HepG2 (cell line): ENCODE measurements around the gene RAMP3. TPM values are rescaled to one million over a fixed set of nuclear protein-coding genes. Genes with fewer than 3 reads are reported as not detected.

ENCODE experiments used
- ATAC-seq: fragments of 200-7000 bp; cut with Tn5 transposase; 3 replicates; pipeline ENCODE4 v1.9.1; 2020; ENCODE audit warnings: mild to moderate bottlenecking, moderate library complexity
- BruUV-seq: library from RNA; stranded (reverse); fragments of 400-500 nt; replicated peaks from 2 replicates; lab custom pipeline; 2021; lab: Mats Ljungman, UMichigan
- CTCF ChIA-PET: fragments of 300-600 bp; formaldehyde crosslinking; extraction: SDS; loops from one replicate; lab custom pipeline; 2021; ENCODE audit warnings: low total read pairs, inconsistent platforms, low intra/inter-chr PET ratio; lab: Yijun Ruan, JAX
- POLR2A ChIA-PET: fragments of 350-600 bp; sonication (Branson Sonifier 250); formaldehyde crosslinking; loops from one replicate; lab custom pipeline; 2020; ENCODE audit warnings: antibody characterized with exemption, inconsistent platforms; lab: Yijun Ruan, JAX
- DNase-seq: peaks from one replicate; pipeline ENCODE4 v3.0.0-alpha.2; 2015; ENCODE audit warnings: low spot score
- FAIRE-seq: peaks from 3 replicates; lab custom pipeline; 2011; peaks lifted over from hg19 to GRCh38; lab: Jason Lieb, UNC
- H2AFZ ChIP-seq: one replicate; pipeline ENCODE4 v1.6.1; 2011; ENCODE audit warnings: low read length, inconsistent platforms
- H3K27ac ChIP-seq: fragments of 300-600 bp; 3 replicates; pipeline ENCODE4 v1.8.0; 2011; ENCODE audit warnings: mixed run types, mild to moderate bottlenecking, mixed read lengths, low read length, inconsistent platforms; ENCODE audit not compliant: insufficient read depth; ENCODE audit errors: extremely low read length
- H3K27me3 ChIP-seq, 2 experiments: fragments of 200-600 bp in 1 of 2; 2 replicates in 1 of 2; 3 replicates in 1 of 2; pipeline versions ENCODE4 v1.6.0 to v1.8.0; 2011; ENCODE audit warnings: low read length in 2 of 2, mild to moderate bottlenecking in 2 of 2, moderate library complexity in 2 of 2, inconsistent platforms in 1 of 2; ENCODE audit not compliant: insufficient read depth in 2 of 2, control insufficient read depth in 1 of 2
- H3K36me3 ChIP-seq, 2 experiments: fragments of 200-600 bp in 1 of 2; replicated peaks in 1 of 2; 2 replicates in 1 of 2; 3 replicates in 1 of 2; pipeline versions ENCODE4 v1.5.1 to v1.8.0; 2011; ENCODE audit warnings: low read length in 2 of 2, inconsistent platforms in 1 of 2; ENCODE audit not compliant: insufficient read depth in 2 of 2, control insufficient read depth in 1 of 2
- H3K4me1 ChIP-seq: 2 replicates; pipeline ENCODE4 v1.5.1; 2012; ENCODE audit warnings: low read length, inconsistent platforms; ENCODE audit not compliant: insufficient read depth
- H3K4me2 ChIP-seq: 2 replicates; pipeline ENCODE4 v1.6.0; 2011; ENCODE audit warnings: low read depth, low read length, inconsistent platforms
- H3K4me3 ChIP-seq, 3 experiments: fragments of 200-600 bp in 1 of 3; sonication (generic), shearing (Covaris generic) in 1 of 3; replicated peaks in 1 of 3; 2 replicates each; pipeline ENCODE4 v1.5.1; 2011 to 2016; ENCODE audit warnings: low read length in 3 of 3, inconsistent platforms in 2 of 3, low read depth in 2 of 3, mild to moderate bottlenecking in 2 of 3, control low read depth in 1 of 3, mixed read lengths in 1 of 3; ENCODE audit not compliant: insufficient read depth in 1 of 3
- H3K79me2 ChIP-seq: one replicate; pipeline ENCODE4 v1.6.1; 2011; ENCODE audit warnings: low read length, inconsistent platforms; ENCODE audit not compliant: insufficient read depth
- H3K9ac ChIP-seq: 2 replicates; pipeline ENCODE4 v1.6.0; 2011; ENCODE audit warnings: mild to moderate bottlenecking, low read depth, low read length, inconsistent platforms; ENCODE audit not compliant: insufficient read depth
- H3K9me3 ChIP-seq: 2 replicates; pipeline ENCODE4 v1.5.1; 2012; ENCODE audit warnings: mild to moderate bottlenecking, low read length
- H4K20me1 ChIP-seq: 2 replicates; pipeline ENCODE4 v1.6.0; 2011; ENCODE audit warnings: inconsistent platforms, mild to moderate bottlenecking, low read length, moderate library complexity; ENCODE audit not compliant: insufficient read depth
- ARID5B ChIP-seq: IDR thresholded peaks from 2 replicates; pipeline ENCODE4 v1.4.0; 2020; ENCODE audit warnings: mild to moderate bottlenecking, missing genetic modification reagents
- MXD1 ChIP-seq: sonication (generic); formaldehyde crosslinking; IDR thresholded peaks from 2 replicates; pipeline ENCODE4 v1.4.0; 2020; ENCODE audit warnings: mild to moderate bottlenecking, missing genetic modification reagents
- TARDBP ChIP-seq: sonication (generic); formaldehyde crosslinking; IDR thresholded peaks from 2 replicates; pipeline ENCODE4 v1.8.0; 2022; ENCODE audit warnings: mild to moderate bottlenecking, missing genetic modification reagents
- ZBTB33 ChIP-seq: sonication (generic); formaldehyde crosslinking; IDR thresholded peaks from 2 replicates; pipeline ENCODE4 v1.4.0; 2020; ENCODE audit warnings: missing genetic modification reagents
- ZNF20 ChIP-seq: sonication (generic); formaldehyde crosslinking; IDR thresholded peaks from 2 replicates; pipeline ENCODE4 v1.4.0; 2020; ENCODE audit warnings: mild to moderate bottlenecking, moderate library complexity, missing genetic modification reagents
- ZNF232 ChIP-seq: sonication (generic); formaldehyde crosslinking; IDR thresholded peaks from 2 replicates; pipeline ENCODE4 v1.4.0; 2020; ENCODE audit warnings: missing genetic modification reagents, borderline replicate concordance
- ZNF407 ChIP-seq: sonication (generic); formaldehyde crosslinking; IDR thresholded peaks from one replicate; pipeline ENCODE4 v1.5.1; 2020; ENCODE audit warnings: mild to moderate bottlenecking, missing genetic modification reagents; ENCODE audit errors: not compliant biosample characterization
- ZNF766 ChIP-seq: sonication (generic); formaldehyde crosslinking; IDR thresholded peaks from 2 replicates; pipeline ENCODE4 v1.5.0; 2020; ENCODE audit warnings: missing genetic modification reagents, borderline replicate concordance
- WGBS: methylation state at CpG from one replicate; pipeline ENCODE4 v1.1.6; 2017; ENCODE audit warnings: low lambda C conversion rate; 5-methylcytosine and 5-hydroxymethylcytosine counted together
- in situ Hi-C: cut with HindIII; loops from 2 replicates; pipeline ENCODE4 v1.10.0; 2017; ENCODE audit warnings: low pct_unique_long_range_greater_than_20kb; ENCODE audit not compliant: extremely low pct_ligation_motif_present
- intact Hi-C: fragments of 100-400 bp; cut with micrococcal nuclease; formaldehyde crosslinking; loops from one replicate; pipeline ENCODE4 v1.10.0; 2022; ENCODE audit not compliant: unreplicated experiment
- polyA plus RNA-seq, 8 experiments: library from polyadenylated mRNA; depleted of rRNA in 3 of 8; stranded (reverse) in 7 of 8; unstranded in 1 of 8; fragments of >200 nt; fragmentation: Illumina TruSeq in 4 of 8; extraction: Trizol in 4 of 8; gene quantifications; 2 replicates each; pipeline versions ENCODE4 v1.2.1 to v1.2.3, GENCODE V29; 2011 to 2016; ENCODE audit warnings: low read depth in 4 of 8, missing spikeins in 1 of 8, mixed read lengths in 1 of 8; ENCODE audit not compliant: insufficient read depth in 1 of 8
- total RNA-seq, 5 experiments: library from RNA; depleted of rRNA; stranded (reverse); fragments of >200 nt; fragmentation: Illumina TruSeq; extraction: Trizol; gene quantifications; 2 replicates each; pipeline ENCODE4 v1.2.3, GENCODE V29; 2016; ENCODE audit warnings: low read depth in 1 of 5

RAMP3 gene
- total and polyA plus RNA-seq, 2 of the 13 experiments (the other 11 are each of a cell fraction or from before 2014, with no cell fraction given) = not detected

- no peak for TF ChIP-seq ZNF232 (CRISPR knock-in tag)
- no peak for TF ChIP-seq MXD1 (CRISPR knock-in tag)
- no peak for TF ChIP-seq ZBTB33 (CRISPR knock-in tag)
- no peak for TF ChIP-seq ZNF766 (CRISPR knock-in tag)
- TF ChIP-seq ARID5B (CRISPR knock-in tag) = no peak
- no peak for TF ChIP-seq TARDBP
Observed at GRCh38 chr7:45196374-45196773, 38.8 kb downstream of the RAMP3 start (continued).

GRCh38 chr7:45197461-45197860 lies 39.9 kb downstream of the RAMP3 start:
- no TSS peak for BruUV-seq
- Histone ChIP-seq H3K36me3 (no peaks in the 10 kb centered on the region), H3K4me2 (no peak overlapping the region), H3K9me3 (no peaks in the 10 kb centered on the region), H3K4me1 (no peaks in the 10 kb centered on the region), H2AFZ (no peak overlapping the region), H3K4me3 (no peak overlapping the region), H3K79me2 (no peaks in the 10 kb centered on the region), H3K27ac (no peak overlapping the region), H3K9ac (no peak overlapping the region), H3K27me3 (peaks cover 4 to 12% of the 10 kb centered on the region in 2 experiments; a peak in 2 of 5 replicates), H4K20me1 (no peaks in the 10 kb centered on the region)
- FAIRE-seq (no peak), ATAC-seq (no peak), DNase-seq (no peak)
- intact Hi-C loops (no loop called here), in situ Hi-C loops (no loop called here)
- CTCF ChIA-PET = no interaction called here
- 0% methylated on average over 2 of the region's 2 CpGs for WGBS
- POLR2A ChIA-PET = no interaction called here
- TF ChIP-seq ZNF20 = no peak
- TF ChIP-seq ZNF407 = no peak
